Pancreas (tissue), 10 donors: Measurements from ENCODE around the gene DSP. TPM values are rescaled to one million over a fixed set of nuclear protein-coding genes. Genes with fewer than 3 reads are reported as not detected.

Experiments used
- ATAC-seq, 4 donors: fragments of 200-7000 bp; cut with Tn5 transposase; one replicate each; pipeline versions ENCODE4 v1.8.0 to v1.9.1; 2020; ENCODE audit warnings: mild to moderate bottlenecking in 4 of 4, moderate library complexity in 4 of 4
- DNase-seq, 6 donors: peaks; one replicate each; pipeline ENCODE4 v3.0.0-alpha.2; 2020
- FAIRE-seq: peaks from 2 replicates; lab custom pipeline; 2012; peaks lifted over from hg19 to GRCh38; lab: Jason Lieb, UNC
- H3K27ac ChIP-seq, 4 donors: fragments of 200-600 bp; sonication (generic); 1 replicate in 3 of 4; 2 replicates in 1 of 4; pipeline versions ENCODE4 v1.5.0 to v1.8.0; 2020
- H3K27me3 ChIP-seq, 4 donors: fragments of 200-600 bp; one replicate each; pipeline ENCODE4 v1.8.0; 2021
- H3K36me3 ChIP-seq, 3 donors: fragments of 200-600 bp; sonication (generic) in 1 of 3; one replicate each; pipeline versions ENCODE4 v1.5.0 to v1.8.0; 2020 to 2021
- H3K4me1 ChIP-seq, 3 donors: fragments of 200-600 bp; one replicate each; pipeline ENCODE4 v1.8.0; 2021
- H3K4me3 ChIP-seq, 4 donors: fragments of 200-600 bp; sonication (generic) in 2 of 4; one replicate each; pipeline versions ENCODE4 v1.5.0 to v1.8.0; 2020 to 2021
- H3K9me3 ChIP-seq, 4 donors: fragments of 200-600 bp; one replicate each; pipeline ENCODE4 v1.8.0; 2021
- WGBS, 2 donors: extraction: QIAGEN DNeasy Blood & Tissue Kit; methylation state at CpG; one replicate each; pipeline ENCODE4 v1.1.7; 2013; 5-methylcytosine and 5-hydroxymethylcytosine counted together
- intact Hi-C, 3 donors: fragments of 100-400 bp; cut with DNase I; formaldehyde crosslinking; loops; one replicate each; pipeline versions ENCODE4 v1.11.1 to v1.14.2; 2022
- polyA plus RNA-seq, 2 donors: library from polyadenylated mRNA; stranded (reverse); fragments of 200-250 nt; gene quantifications; one replicate each; pipeline ENCODE4 v1.2.3, GENCODE V29; 2013
- total RNA-seq, 6 donors: library from RNA; stranded (reverse); fragmentation: NEBNext Ultra II Directional in 4 of 6; extraction: Animal tissue kit (Norgen Biotek cat#: 25700) in 4 of 6; gene quantifications; one replicate each; pipeline versions ENCODE4 v1.2.1 to v1.2.4, GENCODE V29; 2021 to 2023
- TF ChIP-seq, protein P1 (sequence below), 4 donors: fragments of 200-600 bp; sonication (generic) in 3 of 4; IDR thresholded peaks; one replicate each; pipeline versions ENCODE4 v1.5.0 to v1.8.0; 2021; ENCODE audit warnings: antibody characterized with exemption in 4 of 4
- donor health status: healthy with polysubstance abuse.
- donor health status: DM: no; HTN: no; CAD: no; lungs with moderate emphysema.
- donor health status: DM: no; HTN: no; CAD: no.
- donor health status: control.
- donor health status: control.
- donor health status: Bipolar disorder and iron deficiency.
- donor health status: DM: yes; HTN: yes; CAD: no.
- donor health status: DM: no; HTN: no; CAD: no.
- donor health status: DM: no; HTN: no; CAD: no.
- donor health status: DM: yes; HTN: yes; CAD: no.

DSP gene
- total and polyA plus RNA-seq, 8 donors, result 17.3 to 139 (median 111) TPM

DNA sequence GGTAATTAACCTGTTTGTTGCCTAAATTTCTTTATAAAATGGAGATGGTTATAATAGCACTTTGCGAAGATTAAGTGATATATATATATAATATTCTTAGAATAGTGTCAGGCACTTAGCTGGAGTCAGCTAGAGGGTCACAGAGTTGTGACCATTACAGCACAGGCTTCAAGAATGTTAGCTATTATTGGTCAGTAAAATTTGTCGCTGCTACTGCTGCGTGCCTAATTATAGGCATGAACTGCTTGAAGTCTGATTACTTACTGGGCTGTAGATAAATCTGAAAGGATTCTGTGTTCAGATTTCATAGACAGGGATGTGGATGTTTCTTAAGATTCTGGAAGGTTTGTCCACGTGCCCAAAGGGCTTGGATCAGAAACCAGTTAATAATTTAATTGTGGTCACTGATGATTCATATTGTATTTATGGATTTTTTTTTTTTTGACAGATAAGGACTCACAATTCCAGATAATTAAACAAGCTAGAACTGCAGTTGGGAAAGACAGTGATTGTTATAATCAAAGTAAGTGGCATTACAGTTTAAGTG, 53.2 kb downstream of the DSP start:
- intact Hi-C loops, result no loop called here
- FAIRE-seq, result no peak
- TF ChIP-seq, protein P1, sequence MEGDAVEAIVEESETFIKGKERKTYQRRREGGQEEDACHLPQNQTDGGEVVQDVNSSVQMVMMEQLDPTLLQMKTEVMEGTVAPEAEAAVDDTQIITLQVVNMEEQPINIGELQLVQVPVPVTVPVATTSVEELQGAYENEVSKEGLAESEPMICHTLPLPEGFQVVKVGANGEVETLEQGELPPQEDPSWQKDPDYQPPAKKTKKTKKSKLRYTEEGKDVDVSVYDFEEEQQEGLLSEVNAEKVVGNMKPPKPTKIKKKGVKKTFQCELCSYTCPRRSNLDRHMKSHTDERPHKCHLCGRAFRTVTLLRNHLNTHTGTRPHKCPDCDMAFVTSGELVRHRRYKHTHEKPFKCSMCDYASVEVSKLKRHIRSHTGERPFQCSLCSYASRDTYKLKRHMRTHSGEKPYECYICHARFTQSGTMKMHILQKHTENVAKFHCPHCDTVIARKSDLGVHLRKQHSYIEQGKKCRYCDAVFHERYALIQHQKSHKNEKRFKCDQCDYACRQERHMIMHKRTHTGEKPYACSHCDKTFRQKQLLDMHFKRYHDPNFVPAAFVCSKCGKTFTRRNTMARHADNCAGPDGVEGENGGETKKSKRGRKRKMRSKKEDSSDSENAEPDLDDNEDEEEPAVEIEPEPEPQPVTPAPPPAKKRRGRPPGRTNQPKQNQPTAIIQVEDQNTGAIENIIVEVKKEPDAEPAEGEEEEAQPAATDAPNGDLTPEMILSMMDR (IDR thresholded peaks at IDR 0.05), result no peak

DNA sequence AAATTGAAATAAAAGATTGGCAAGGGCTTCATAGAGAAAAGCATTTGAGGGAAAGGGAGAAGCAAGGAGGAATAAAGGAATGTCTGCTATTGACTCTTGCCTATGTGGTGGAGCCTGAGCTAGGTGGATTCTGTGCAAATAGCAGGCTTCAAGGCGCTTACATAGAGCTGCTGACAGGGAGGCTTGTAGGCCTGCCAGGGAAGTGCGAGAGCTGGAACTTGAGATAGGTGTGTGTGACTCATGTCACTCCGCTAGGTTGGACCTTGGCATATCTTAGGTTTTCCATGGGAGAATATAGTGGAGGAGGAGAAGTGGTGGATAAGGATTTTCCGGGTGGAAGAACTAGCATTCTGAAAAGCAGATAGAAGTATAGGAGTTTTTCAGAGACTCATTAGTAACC, 62.5 kb downstream of the DSP start:
- intact Hi-C loops, result loop anchor here in 2 of 3 donors (10.0 kb wide), 2 partner anchors 169 to 299 kb away; no protein-coding TSS in a partner anchor
- Histone ChIP-seq H3K27ac (no peak overlapping the region), H3K4me1 (no peaks in the 10 kb centered on the region), H3K36me3 (peaks cover 5 to 51% (median 31%) of the 10 kb centered on the region in 3 donors), H3K27me3 (no peaks in the 10 kb centered on the region), H3K9me3 (no peaks in the 10 kb centered on the region), H3K4me3 (no peak overlapping the region)
- ATAC-seq (peak in 2 of 4 donors; percentile 54 to 58), FAIRE-seq (no peak), DNase-seq (no peak)
- TF ChIP-seq, protein P1 (IDR thresholded peaks at IDR 0.05), result no peak
- 53 to 71% methylated on average over 4 of the region's 4 CpGs for WGBS, 2 donors

More for the DNA sequence above, 53.2 kb downstream of the DSP start:
- Histone ChIP-seq H3K4me1 (peaks cover 0 to 13% (median 12%) of the 10 kb centered on the region in 3 donors), H3K27me3 (no peaks in the 10 kb centered on the region), H3K9me3 (no peaks in the 10 kb centered on the region), H3K4me3 (no peak overlapping the region), H3K27ac (no peak overlapping the region), H3K36me3 (peaks cover 0 to 13% (median 4%) of the 10 kb centered on the region in 3 donors)
- no peak for DNase-seq
- ATAC-seq, result no peak
- 73 to 80% methylated on average over 4 of the region's 4 CpGs for WGBS, 2 donors

DNA sequence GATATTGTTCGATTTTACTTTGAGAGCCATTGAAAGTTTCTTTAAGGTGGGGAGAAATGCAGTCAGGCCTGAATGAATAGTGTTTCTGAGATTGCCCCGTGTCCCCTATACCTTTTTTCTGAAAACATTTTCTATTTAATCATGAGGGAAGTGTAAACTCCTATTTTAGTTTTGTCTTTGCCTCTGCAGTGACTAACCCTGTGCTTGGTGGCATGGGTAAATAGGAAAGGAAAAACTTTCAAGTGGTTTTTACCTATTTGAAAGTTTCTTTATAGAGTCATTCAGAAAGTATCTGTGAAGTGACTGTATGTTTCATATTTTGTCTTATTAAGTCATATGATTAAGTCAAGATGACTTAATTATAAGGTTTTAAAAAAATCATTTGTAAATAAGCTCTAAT, 63.0 kb downstream of the DSP start:
- no peak for DNase-seq
- no peak for FAIRE-seq
- intact Hi-C loops, result loop anchor here in 2 of 3 donors (10.0 kb wide), 2 partner anchors 170 to 300 kb away; no protein-coding TSS in a partner anchor
- TF ChIP-seq, protein P1 (IDR thresholded peaks at IDR 0.05), result no peak
- Histone ChIP-seq H3K9me3 (no peaks in the 10 kb centered on the region), H3K4me1 (no peaks in the 10 kb centered on the region), H3K27ac (no peak overlapping the region), H3K4me3 (no peak overlapping the region), H3K36me3 (peaks cover 5 to 51% (median 31%) of the 10 kb centered on the region in 3 donors), H3K27me3 (no peaks in the 10 kb centered on the region)
- no peak for ATAC-seq
- 91 to 95% methylated on average over 2 of the region's 2 CpGs for WGBS, 2 donors

DNA sequence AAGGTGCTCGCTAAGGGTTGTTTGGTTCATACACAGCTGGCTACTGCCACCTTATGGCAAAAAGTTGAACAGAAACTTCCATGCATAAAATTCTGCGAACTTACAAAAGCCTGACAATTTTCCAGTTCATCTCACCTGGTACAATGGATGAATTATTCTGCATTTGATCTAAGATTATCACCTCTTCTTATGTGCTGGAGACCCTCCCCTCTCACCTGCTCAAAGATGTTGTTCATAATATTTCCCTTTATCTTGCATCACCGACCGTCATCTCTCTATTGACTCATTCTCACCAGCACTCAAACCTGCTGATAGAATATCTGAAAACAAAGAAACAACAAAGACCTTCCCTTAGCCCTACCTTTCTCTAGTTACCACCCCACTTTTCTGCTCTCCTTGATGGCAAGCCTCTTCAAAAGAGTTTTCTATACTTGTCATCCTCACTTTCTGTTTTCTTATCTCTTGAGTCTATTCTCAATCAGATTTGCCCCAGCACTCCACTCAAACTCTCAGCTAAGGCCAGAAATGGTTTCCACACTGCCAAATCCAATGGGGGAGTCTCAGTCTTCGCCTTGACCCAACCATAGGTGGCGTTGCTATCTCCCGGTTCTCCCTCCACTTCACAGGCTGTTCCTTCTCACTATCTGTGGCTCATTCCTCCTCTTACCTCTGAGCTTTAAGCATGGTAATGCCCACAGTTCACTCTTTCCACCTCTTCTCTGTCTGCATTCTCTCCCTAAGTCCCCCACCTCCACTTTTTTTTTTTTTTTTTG, 74.3 kb downstream of the DSP start:
- Histone ChIP-seq H3K27ac (no peak overlapping the region), H3K27me3 (no peaks in the 10 kb centered on the region), H3K36me3 (peaks cover 0 to 4% (median 0%) of the 10 kb centered on the region in 3 donors), H3K9me3 (no peaks in the 10 kb centered on the region), H3K4me3 (no peak overlapping the region), H3K4me1 (no peaks in the 10 kb centered on the region)
- 9 to 11% methylated on average over 7 of the region's 7 CpGs for WGBS, 2 donors
- intact Hi-C loops, result loop anchor here in 1 of 3 donors (10.0 kb wide), 1 partner anchor 331 kb away; no protein-coding TSS in a partner anchor
- ATAC-seq (peak; percentile 76 to 88 (median 82)), FAIRE-seq (no peak), DNase-seq (peak in 2 of 6 donors; percentile 33 to 59)
- TF ChIP-seq, protein P1 (IDR thresholded peaks at IDR 0.05), result peak; percentile 45 to 69 (median 52)
